SK-N-SH treated with all-trans-retinoic acid at 6 μM for 48 hours (cell line): ENCODE data around the gene R3HDM2.

Experiments
- ARNTL ChIP-seq: fragments of 450-650 bp; formaldehyde crosslinking; IDR thresholded peaks from 2 replicates; pipeline ENCODE4 v1.5.0; 2020; ENCODE audit warnings: low read depth, mild to moderate bottlenecking, moderate library complexity, borderline replicate concordance
- ESRRG ChIP-seq: fragments of 250-450 bp; sonication (Bioruptor Pico); IDR thresholded peaks from 2 replicates; pipeline ENCODE4 v1.6.1; 2021; ENCODE audit warnings: mild to moderate bottlenecking
- ISL1 ChIP-seq: fragments of 250-450 bp; sonication (Bioruptor Pico); IDR thresholded peaks from 2 replicates; pipeline ENCODE4 v2.1.2; 2022; ENCODE audit warnings: mild to moderate bottlenecking, moderate library complexity
- PATZ1 ChIP-seq: fragments of 250-450 bp; sonication (Bioruptor Pico); IDR thresholded peaks from 2 replicates; pipeline ENCODE4 v1.8.0; 2020; ENCODE audit warnings: mild to moderate bottlenecking, moderate library complexity, borderline replicate concordance
- POU6F1 ChIP-seq: fragments of 250-450 bp; sonication (Bioruptor Pico); IDR thresholded peaks from 2 replicates; pipeline ENCODE4 v1.8.0; 2021; ENCODE audit warnings: low read depth, mild to moderate bottlenecking, moderate library complexity, borderline replicate concordance
- RARB ChIP-seq: fragments of 250-450 bp; sonication (Bioruptor Pico); IDR thresholded peaks from 2 replicates; pipeline ENCODE4 v1.8.0; 2021; ENCODE audit warnings: mild to moderate bottlenecking, moderate library complexity
- ZC3H10 ChIP-seq: fragments of 250-450 bp; sonication (Bioruptor Pico); IDR thresholded peaks from 2 replicates; pipeline ENCODE4 v1.5.1; 2021; ENCODE audit warnings: mild to moderate bottlenecking, moderate library complexity
- ZFP3 ChIP-seq: fragments of 250-450 bp; sonication (Bioruptor Pico); IDR thresholded peaks from 2 replicates; pipeline ENCODE4 v1.5.0; 2020; ENCODE audit warnings: mild to moderate bottlenecking, moderate library complexity
- ZNF70 ChIP-seq: fragments of 450-650 bp; formaldehyde crosslinking; IDR thresholded peaks from 2 replicates; pipeline ENCODE4 v1.5.0; 2020; ENCODE audit warnings: mild to moderate bottlenecking, moderate library complexity
- ZNF8 ChIP-seq: fragments of 450-650 bp; formaldehyde crosslinking; IDR thresholded peaks from 2 replicates; pipeline ENCODE4 v1.5.0; 2020; ENCODE audit warnings: mild to moderate bottlenecking, moderate library complexity

- TF ChIP-seq ZFP3 (CRISPR knock-in tag), result no peak
- TF ChIP-seq ARNTL (CRISPR knock-in tag), result no peak
- no peak for TF ChIP-seq ZNF8 (CRISPR knock-in tag)
- no peak for TF ChIP-seq PATZ1
- TF ChIP-seq POU6F1 (CRISPR knock-in tag), result no peak
- no peak for TF ChIP-seq ESRRG (CRISPR knock-in tag)
- TF ChIP-seq RARB (CRISPR knock-in tag), result no peak
- TF ChIP-seq ZC3H10 (CRISPR knock-in tag), result no peak
- no peak for TF ChIP-seq ZNF70
- TF ChIP-seq ISL1 (CRISPR knock-in tag), result no peak
Observed at GRCh38 chr12:57477710-57478681, 47.2 kb upstream of the R3HDM2 start.
